Measurements from ENCODE around the gene ARMH4.

The ARMH4 gene

DNA sequence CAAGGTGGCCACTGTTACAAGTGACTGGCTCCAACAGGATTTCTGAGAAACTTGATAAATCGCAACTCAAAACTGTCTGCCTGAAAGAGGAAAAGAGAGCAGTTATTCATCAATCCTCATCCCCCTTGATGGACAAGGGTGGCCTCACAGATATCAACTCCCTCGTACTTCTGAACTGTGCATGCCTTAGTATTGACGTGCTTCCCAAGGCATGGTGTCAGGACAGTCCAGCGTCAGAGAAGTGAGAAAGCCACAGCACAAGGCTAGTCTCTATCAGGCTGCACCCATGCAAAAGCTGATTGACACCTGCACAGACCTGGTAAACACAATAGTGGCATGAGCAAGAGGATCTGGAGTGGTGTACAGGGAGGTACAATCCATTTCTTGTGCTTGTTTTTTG lies 160.7 kb downstream of the ARMH4 start:
- no peaks in the 10 kb centered on the region for H3K36me3 ChIP-seq (ENCODE audit: insufficient read depth, insufficient read length, low read length)
- H3K27me3 ChIP-seq (ENCODE audit: insufficient read depth, insufficient read length) = no peaks in the 10 kb centered on the region
- no peaks in the 10 kb centered on the region for H3K9me3 ChIP-seq (ENCODE audit: insufficient read depth, low read length)
- no peak for DNase-seq (ENCODE audit: low read depth, low spot score)
- H3K9ac ChIP-seq (ENCODE audit: insufficient read length, low read depth) = no peak overlapping the region
- H3K4me1 ChIP-seq (ENCODE audit: insufficient read depth, insufficient read length) = no peaks in the 10 kb centered on the region
- no peak overlapping the region for H3K4me3 ChIP-seq (ENCODE audit: insufficient read length, low read depth)
- no peak for TF ChIP-seq YY1 (IDR thresholded peaks at IDR 0.05; ENCODE audit: insufficient read depth, insufficient read length)
- TF ChIP-seq ZNF274 (IDR thresholded peaks at IDR 0.05; ENCODE audit: low read depth, low read length) = no peak
- TF ChIP-seq SUZ12 (IDR thresholded peaks at IDR 0.05; ENCODE audit: extremely low read depth, insufficient read depth, insufficient read length) = no peak

DNA sequence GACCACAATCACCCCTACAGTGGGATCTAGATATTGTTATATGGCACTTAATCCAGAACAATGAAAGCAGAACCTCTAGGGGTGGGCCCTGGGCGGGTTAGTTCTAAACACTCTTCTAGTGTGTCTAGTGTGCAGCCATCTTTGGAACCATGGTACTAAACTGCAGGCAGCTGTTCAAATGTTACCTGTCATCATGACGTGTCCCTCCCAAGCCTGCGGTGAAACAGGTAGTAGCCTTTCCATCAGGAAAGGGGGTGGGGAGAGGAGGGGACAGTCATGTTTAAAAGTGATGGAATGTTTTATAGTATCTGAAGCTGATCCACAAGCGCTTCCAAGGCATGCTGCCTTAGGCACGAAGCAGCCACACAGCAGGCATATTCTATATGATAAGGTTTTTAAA lies 163.6 kb downstream of the ARMH4 start:
- Histone ChIP-seq H3K27me3 (ENCODE audit: insufficient read depth, insufficient read length) (no peaks in the 10 kb centered on the region), H3K9me3 (ENCODE audit: insufficient read depth, low read length) (no peaks in the 10 kb centered on the region), H3K4me3 (ENCODE audit: insufficient read length, low read depth) (no peak overlapping the region), H3K9ac (ENCODE audit: insufficient read length, low read depth) (no peak overlapping the region), H3K36me3 (ENCODE audit: insufficient read depth, insufficient read length, low read length) (no peaks in the 10 kb centered on the region), H3K4me1 (ENCODE audit: insufficient read depth, insufficient read length) (no peaks in the 10 kb centered on the region)
- TF ChIP-seq ZNF274 (IDR thresholded peaks at IDR 0.05; ENCODE audit: low read depth, low read length) (no peak), SUZ12 (IDR thresholded peaks at IDR 0.05; ENCODE audit: extremely low read depth, insufficient read depth, insufficient read length) (no peak), YY1 (IDR thresholded peaks at IDR 0.05; ENCODE audit: insufficient read depth, insufficient read length) (no peak)
- DNase-seq (ENCODE audit: low read depth, low spot score) = no peak

DNA sequence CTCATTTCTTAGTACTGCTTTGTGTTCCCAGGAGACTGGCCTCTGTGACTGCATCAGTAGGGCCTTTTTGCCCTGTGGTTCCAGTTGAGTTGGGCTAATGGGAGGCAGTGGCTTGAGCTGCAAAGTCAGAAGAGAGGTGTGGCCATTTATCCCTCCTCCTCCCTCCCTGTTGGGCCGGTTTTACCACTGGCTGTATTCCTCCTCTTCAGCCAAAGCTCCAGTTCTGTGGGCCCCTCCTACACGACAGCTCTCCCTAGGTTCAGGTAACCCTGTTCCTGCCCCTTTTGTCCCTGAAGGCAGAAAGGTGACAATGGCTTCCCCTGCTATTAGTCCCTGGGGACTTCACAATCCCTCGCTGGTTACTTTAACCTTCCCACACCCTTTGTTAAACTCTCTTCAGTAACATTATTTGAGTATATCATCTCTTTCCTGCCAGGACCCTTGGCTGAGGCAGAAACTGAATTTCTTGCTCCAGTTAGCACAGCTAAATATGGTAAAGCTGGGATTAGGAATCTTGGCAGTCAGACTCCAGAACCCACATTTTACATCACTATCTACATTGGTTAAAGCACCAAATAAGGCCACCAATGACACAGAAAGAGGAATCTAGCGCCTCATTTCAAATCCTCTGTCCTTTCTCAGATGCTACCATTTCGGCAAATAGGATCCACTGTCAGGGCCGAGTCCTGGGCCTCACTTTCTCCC lies 164.3 kb downstream of the ARMH4 start:
- TF ChIP-seq YY1 (IDR thresholded peaks at IDR 0.05; ENCODE audit: insufficient read depth, insufficient read length) = no peak
- no peak for TF ChIP-seq SUZ12 (IDR thresholded peaks at IDR 0.05; ENCODE audit: extremely low read depth, insufficient read depth, insufficient read length)
- TF ChIP-seq ZNF274 (IDR thresholded peaks at IDR 0.05; ENCODE audit: low read depth, low read length) = no peak
- DNase-seq (ENCODE audit: low read depth, low spot score) = no peak
- no peak overlapping the region for H3K4me3 ChIP-seq (ENCODE audit: insufficient read length, low read depth)
- no peaks in the 10 kb centered on the region for H3K36me3 ChIP-seq (ENCODE audit: insufficient read depth, insufficient read length, low read length)
- H3K4me1 ChIP-seq (ENCODE audit: insufficient read depth, insufficient read length) = no peaks in the 10 kb centered on the region
- no peaks in the 10 kb centered on the region for H3K27me3 ChIP-seq (ENCODE audit: insufficient read depth, insufficient read length)
- no peak overlapping the region for H3K9ac ChIP-seq (ENCODE audit: insufficient read length, low read depth)
- no peaks in the 10 kb centered on the region for H3K9me3 ChIP-seq (ENCODE audit: insufficient read depth, low read length)

DNA sequence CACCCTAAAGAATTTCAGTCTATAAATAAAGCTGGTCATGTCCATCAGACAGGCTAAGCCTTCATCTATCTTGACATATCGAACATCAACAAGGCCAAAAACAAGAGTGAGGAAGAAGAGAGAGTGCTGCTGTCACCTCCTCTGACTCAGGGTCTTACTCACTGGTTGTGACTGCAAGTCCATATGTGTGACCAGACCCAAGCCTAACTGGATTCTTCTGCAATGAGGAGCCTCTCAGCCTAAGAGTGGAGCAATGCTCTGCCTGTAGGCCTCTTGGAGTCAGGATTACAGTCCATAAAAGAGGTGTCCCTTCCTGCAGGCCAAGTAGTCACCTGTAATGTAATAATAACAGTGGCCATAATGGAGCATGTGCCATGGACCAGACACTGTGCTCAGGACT lies 165.0 kb downstream of the ARMH4 start:
- Histone ChIP-seq H3K27me3 (ENCODE audit: insufficient read depth, insufficient read length) (no peaks in the 10 kb centered on the region), H3K9ac (ENCODE audit: insufficient read length, low read depth) (no peak overlapping the region), H3K36me3 (ENCODE audit: insufficient read depth, insufficient read length, low read length) (no peaks in the 10 kb centered on the region), H3K4me1 (ENCODE audit: insufficient read depth, insufficient read length) (no peaks in the 10 kb centered on the region), H3K4me3 (ENCODE audit: insufficient read length, low read depth) (no peak overlapping the region), H3K9me3 (ENCODE audit: insufficient read depth, low read length) (no peaks in the 10 kb centered on the region)
- TF ChIP-seq YY1 (IDR thresholded peaks at IDR 0.05; ENCODE audit: insufficient read depth, insufficient read length) (no peak), SUZ12 (IDR thresholded peaks at IDR 0.05; ENCODE audit: extremely low read depth, insufficient read depth, insufficient read length) (no peak), ZNF274 (IDR thresholded peaks at IDR 0.05; ENCODE audit: low read depth, low read length) (no peak)
- no peak for DNase-seq (ENCODE audit: low read depth, low spot score)

DNA sequence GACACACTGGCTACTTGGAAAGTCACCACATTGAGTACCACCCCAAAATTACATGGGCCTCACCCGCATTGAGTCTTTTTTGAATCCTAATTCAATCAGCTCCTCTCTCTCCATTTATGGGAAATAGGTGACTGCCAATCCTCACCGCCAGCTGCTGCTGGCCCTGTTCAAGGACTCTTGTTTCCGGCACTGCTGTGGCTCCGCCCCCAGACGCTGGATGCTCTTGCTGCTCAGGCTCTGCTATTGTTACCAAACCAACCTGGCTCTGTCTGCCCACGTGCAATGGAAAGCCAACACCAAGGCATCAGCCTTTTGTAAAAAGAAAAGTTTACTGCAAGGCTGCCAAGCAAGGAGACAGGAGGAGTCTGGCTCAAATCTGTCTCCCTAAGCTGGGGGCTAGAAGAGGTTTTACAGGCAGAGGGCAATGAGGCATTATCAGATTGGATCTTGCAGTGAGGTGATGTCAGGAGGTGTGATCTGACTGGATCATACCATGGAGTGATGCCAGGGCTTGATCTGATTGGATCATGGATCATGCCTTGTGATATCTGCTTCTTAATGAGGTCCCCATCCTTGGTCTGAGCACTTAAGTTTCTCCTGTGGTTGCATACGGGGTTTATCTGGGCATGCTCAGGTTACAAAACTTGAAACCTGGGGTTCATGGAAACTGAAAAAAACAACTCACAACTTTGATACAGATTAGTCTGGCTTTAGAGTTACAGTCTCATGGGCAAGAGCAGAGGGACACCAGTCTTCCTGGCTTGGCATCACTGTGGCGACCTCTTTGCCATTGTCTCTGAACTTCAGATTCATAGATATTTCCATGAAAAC lies 169.0 kb downstream of the ARMH4 start:
- no peaks in the 10 kb centered on the region for H3K36me3 ChIP-seq (ENCODE audit: insufficient read depth, insufficient read length, low read length)

DNA sequence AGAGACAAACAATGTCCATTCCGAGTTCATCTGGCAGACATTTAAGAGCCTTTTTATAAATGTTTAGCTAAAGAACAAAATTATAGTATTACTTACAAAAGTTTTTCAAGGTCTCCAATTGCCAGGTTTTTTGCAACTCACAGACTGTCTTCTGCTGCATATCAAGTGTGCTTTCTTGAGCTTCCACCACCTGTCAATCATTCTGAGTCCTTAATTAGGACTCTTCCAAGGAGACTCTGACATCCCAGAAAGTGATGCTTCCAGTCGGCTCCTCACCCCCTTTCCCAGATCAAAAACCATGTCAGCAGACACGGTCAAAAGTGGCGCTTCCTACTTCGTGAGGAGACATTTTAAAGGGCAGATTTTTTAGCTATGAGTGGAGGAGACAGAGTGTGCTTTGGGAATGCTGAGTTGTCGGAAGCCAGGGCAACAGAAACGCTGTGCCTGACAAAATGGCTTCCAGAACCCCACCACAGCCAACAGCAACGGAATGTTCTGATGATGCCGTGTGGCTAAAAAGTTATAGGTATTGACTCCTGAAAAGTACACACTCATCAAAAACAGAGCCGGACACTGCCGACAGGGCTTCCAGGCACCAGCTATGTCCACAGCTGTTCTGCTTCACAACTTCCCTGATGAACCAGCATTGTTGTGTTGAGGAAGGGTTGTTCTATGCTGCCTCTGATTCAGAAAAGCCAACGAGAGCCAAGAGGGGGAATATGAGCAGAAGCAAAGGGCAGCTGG lies 170.0 kb downstream of the ARMH4 start:
- TF ChIP-seq YY1 (IDR thresholded peaks at IDR 0.05; ENCODE audit: insufficient read depth, insufficient read length) = no peak
- no peak for TF ChIP-seq SUZ12 (IDR thresholded peaks at IDR 0.05; ENCODE audit: extremely low read depth, insufficient read depth, insufficient read length)
- no peak for TF ChIP-seq ZNF274 (IDR thresholded peaks at IDR 0.05; ENCODE audit: low read depth, low read length)
- DNase-seq (ENCODE audit: low read depth, low spot score) = no peak
- Histone ChIP-seq H3K36me3 (ENCODE audit: insufficient read depth, insufficient read length, low read length) (no peaks in the 10 kb centered on the region), H3K4me3 (ENCODE audit: insufficient read length, low read depth) (no peak overlapping the region), H3K9ac (ENCODE audit: insufficient read length, low read depth) (no peak overlapping the region), H3K4me1 (ENCODE audit: insufficient read depth, insufficient read length) (no peaks in the 10 kb centered on the region), H3K27me3 (ENCODE audit: insufficient read depth, insufficient read length) (no peaks in the 10 kb centered on the region), H3K9me3 (ENCODE audit: insufficient read depth, low read length) (no peaks in the 10 kb centered on the region)

More for the DNA sequence above, 169.0 kb downstream of the ARMH4 start:
- TF ChIP-seq YY1 (IDR thresholded peaks at IDR 0.05; ENCODE audit: insufficient read depth, insufficient read length) (no peak), ZNF274 (IDR thresholded peaks at IDR 0.05; ENCODE audit: low read depth, low read length) (no peak), SUZ12 (IDR thresholded peaks at IDR 0.05; ENCODE audit: extremely low read depth, insufficient read depth, insufficient read length) (no peak)
- Histone ChIP-seq H3K27me3 (ENCODE audit: insufficient read depth, insufficient read length) (no peaks in the 10 kb centered on the region), H3K9me3 (ENCODE audit: insufficient read depth, low read length) (no peaks in the 10 kb centered on the region), H3K4me1 (ENCODE audit: insufficient read depth, insufficient read length) (no peaks in the 10 kb centered on the region), H3K4me3 (ENCODE audit: insufficient read length, low read depth) (no peak overlapping the region), H3K9ac (ENCODE audit: insufficient read length, low read depth) (no peak overlapping the region)
- no peak for DNase-seq (ENCODE audit: low read depth, low spot score)
